PC-9 (cell line): ENCODE measurements around the gene FARS2. TPM values are rescaled to one million over a fixed set of nuclear protein-coding genes. Genes with fewer than 3 reads are reported as not detected.

Experiments used
- BruUV-seq: library from RNA; stranded (reverse); fragments of 400-500 nt; replicated peaks from 2 replicates; lab custom pipeline; 2021; lab: Mats Ljungman, UMichigan
- CTCF ChIA-PET: fragments of 300-600 bp; sonication (Branson Sonifier 250); formaldehyde crosslinking; loops from one replicate; lab custom pipeline; 2022; ENCODE audit warnings: antibody characterized with exemption; lab: Charles Lee
- POLR2A ChIA-PET: fragments of 300-600 bp; sonication (Branson Sonifier 250); formaldehyde crosslinking; loops from one replicate; lab custom pipeline; 2022; ENCODE audit warnings: antibody characterized with exemption; ENCODE audit not compliant: unreplicated experiment; lab: Charles Lee
- DNase-seq, 2 experiments: peaks; one replicate each; pipeline versions ENCODE4 v3.0.0 to v3.0.0-alpha.2; 2015 to 2022; ENCODE audit warnings: mixed read lengths in 1 of 2
- H2AFZ ChIP-seq: fragments of 200-600 bp; sonication (generic); 2 replicates; pipeline ENCODE4 v1.8.1; 2017; ENCODE audit warnings: antibody characterized with exemption
- H3F3A ChIP-seq: fragments of 200-600 bp; sonication (generic); 2 replicates; pipeline ENCODE4 v1.8.1; 2017; ENCODE audit warnings: antibody characterized with exemption, mild to moderate bottlenecking, low read depth; ENCODE audit not compliant: insufficient read depth
- H3K27ac ChIP-seq: fragments of 200-600 bp; sonication (generic); 2 replicates; pipeline ENCODE4 v1.6.1; 2016; ENCODE audit warnings: mixed run types
- H3K27me3 ChIP-seq: fragments of 200-600 bp; sonication (generic); 2 replicates; pipeline ENCODE4 v1.6.1; 2016; ENCODE audit warnings: low read depth, mixed run types; ENCODE audit not compliant: insufficient read depth
- H3K36me3 ChIP-seq: fragments of 200-600 bp; sonication (generic); 2 replicates; pipeline ENCODE4 v1.6.1; 2016; ENCODE audit warnings: low read depth, mixed run types
- H3K4me1 ChIP-seq: fragments of 200-600 bp; sonication (generic); replicated peaks from 2 replicates; pipeline ENCODE4 v1.6.1; 2016; ENCODE audit warnings: mixed run types; ENCODE audit not compliant: insufficient read depth
- H3K4me2 ChIP-seq: fragments of 200-600 bp; sonication (generic); 2 replicates; pipeline ENCODE4 v1.6.1; 2017; ENCODE audit warnings: mixed run types
- H3K4me3 ChIP-seq: fragments of 200-600 bp; sonication (generic); 2 replicates; pipeline ENCODE4 v1.6.1; 2016; ENCODE audit warnings: mixed run types
- H3K79me2 ChIP-seq: fragments of 200-600 bp; sonication (generic); 2 replicates; pipeline ENCODE4 v1.6.1; 2017; ENCODE audit warnings: low read depth, mixed run types
- H3K9me2 ChIP-seq: fragments of 200-600 bp; sonication (generic); 2 replicates; pipeline ENCODE4 v1.8.1; 2017; ENCODE audit warnings: mild to moderate bottlenecking; ENCODE audit not compliant: insufficient read depth
- H3K9me3 ChIP-seq: fragments of 200-600 bp; sonication (generic); 2 replicates; pipeline ENCODE4 v1.8.1; 2016; ENCODE audit warnings: low read depth; ENCODE audit not compliant: insufficient read depth
- H4K20me1 ChIP-seq: fragments of 200-600 bp; sonication (generic); 2 replicates; pipeline ENCODE4 v1.8.1; 2017; ENCODE audit not compliant: insufficient read depth
- EZH2 ChIP-seq: fragments of 200-600 bp; sonication (generic); IDR thresholded peaks from 2 replicates; pipeline ENCODE4 v1.8.0; 2017; ENCODE audit warnings: antibody characterized with exemption, low read depth
- intact Hi-C: fragments of 100-400 bp; cut with micrococcal nuclease; formaldehyde crosslinking; loops from one replicate; pipeline ENCODE4 v1.10.0; 2022; ENCODE audit not compliant: unreplicated experiment
- total RNA-seq: library from RNA; stranded (reverse); gene quantifications from 2 replicates; pipeline ENCODE4 v1.2.3, GENCODE V29; 2021
- TF ChIP-seq, protein P1 (sequence below): fragments of 200-600 bp; sonication (generic); conservative IDR thresholded peaks from 2 replicates; pipeline ENCODE4 v1.6.1; 2017; ENCODE audit warnings: mixed run types, antibody characterized with exemption, mild to moderate bottlenecking, moderate library complexity

Gene FARS2
- total RNA-seq, 1 experiment from 2014 or later, result 26.7 TPM

GRCh38 chr6:5302220-5302946 lies 41.1 kb downstream of the FARS2 start:
- ChIA-PET POLR2A (no interaction called here), CTCF (no interaction called here)
- intact Hi-C loops, result no loop called here
- Histone ChIP-seq H3K9me2 (no peaks in the 10 kb centered on the region), H3K4me2 (no peak overlapping the region), H2AFZ (no peak overlapping the region), H3K36me3 (no peaks in the 10 kb centered on the region), H3K27me3 (no peaks in the 10 kb centered on the region), H3K27ac (no peak overlapping the region), H4K20me1 (no peaks in the 10 kb centered on the region), H3K4me3 (no peak overlapping the region), H3F3A (no peaks in the 10 kb centered on the region), H3K9me3 (no peaks in the 10 kb centered on the region), H3K4me1 (no peaks in the 10 kb centered on the region), H3K79me2 (no peaks in the 10 kb centered on the region)
- TF ChIP-seq, protein P1, sequence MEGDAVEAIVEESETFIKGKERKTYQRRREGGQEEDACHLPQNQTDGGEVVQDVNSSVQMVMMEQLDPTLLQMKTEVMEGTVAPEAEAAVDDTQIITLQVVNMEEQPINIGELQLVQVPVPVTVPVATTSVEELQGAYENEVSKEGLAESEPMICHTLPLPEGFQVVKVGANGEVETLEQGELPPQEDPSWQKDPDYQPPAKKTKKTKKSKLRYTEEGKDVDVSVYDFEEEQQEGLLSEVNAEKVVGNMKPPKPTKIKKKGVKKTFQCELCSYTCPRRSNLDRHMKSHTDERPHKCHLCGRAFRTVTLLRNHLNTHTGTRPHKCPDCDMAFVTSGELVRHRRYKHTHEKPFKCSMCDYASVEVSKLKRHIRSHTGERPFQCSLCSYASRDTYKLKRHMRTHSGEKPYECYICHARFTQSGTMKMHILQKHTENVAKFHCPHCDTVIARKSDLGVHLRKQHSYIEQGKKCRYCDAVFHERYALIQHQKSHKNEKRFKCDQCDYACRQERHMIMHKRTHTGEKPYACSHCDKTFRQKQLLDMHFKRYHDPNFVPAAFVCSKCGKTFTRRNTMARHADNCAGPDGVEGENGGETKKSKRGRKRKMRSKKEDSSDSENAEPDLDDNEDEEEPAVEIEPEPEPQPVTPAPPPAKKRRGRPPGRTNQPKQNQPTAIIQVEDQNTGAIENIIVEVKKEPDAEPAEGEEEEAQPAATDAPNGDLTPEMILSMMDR, result no peak
- TF ChIP-seq EZH2, result no peak
- BruUV-seq, result no TSS peak
- DNase-seq, result no peak

DNA sequence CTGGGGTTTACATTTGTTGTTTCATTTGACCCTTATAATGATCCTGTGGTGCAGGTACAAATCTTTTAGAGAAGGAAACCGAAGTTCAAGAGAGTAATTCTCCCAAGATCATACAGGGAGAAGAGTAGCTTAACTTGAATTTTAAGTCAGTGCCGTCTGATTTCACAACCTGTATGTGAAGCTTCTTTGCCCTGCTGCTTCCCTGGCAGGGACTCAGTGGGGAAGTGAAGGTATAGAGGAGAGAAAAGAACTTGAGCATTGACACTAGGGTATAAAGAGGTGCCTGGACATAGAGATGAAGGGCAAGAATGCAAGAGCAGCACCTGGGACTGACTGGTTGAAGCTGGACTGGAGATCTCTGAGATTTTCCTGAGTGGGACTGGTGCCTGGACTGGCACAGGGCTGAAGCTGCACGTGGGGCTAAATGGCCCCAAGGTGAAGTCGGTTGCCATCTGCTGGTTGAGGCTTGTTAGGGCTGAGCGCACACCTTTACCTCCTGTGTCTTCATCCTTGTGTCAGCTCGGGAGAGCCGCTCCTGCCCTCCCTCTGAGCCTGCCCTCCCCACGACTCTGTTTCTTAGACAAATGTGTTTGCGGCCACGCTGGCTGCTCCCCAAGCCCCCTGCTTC lies 41.8 kb downstream of the FARS2 start:
- CTCF ChIA-PET, result no interaction called here
- no peak overlapping the region for H3K4me3 ChIP-seq
- no peaks in the 10 kb centered on the region for H3K79me2 ChIP-seq

DNA sequence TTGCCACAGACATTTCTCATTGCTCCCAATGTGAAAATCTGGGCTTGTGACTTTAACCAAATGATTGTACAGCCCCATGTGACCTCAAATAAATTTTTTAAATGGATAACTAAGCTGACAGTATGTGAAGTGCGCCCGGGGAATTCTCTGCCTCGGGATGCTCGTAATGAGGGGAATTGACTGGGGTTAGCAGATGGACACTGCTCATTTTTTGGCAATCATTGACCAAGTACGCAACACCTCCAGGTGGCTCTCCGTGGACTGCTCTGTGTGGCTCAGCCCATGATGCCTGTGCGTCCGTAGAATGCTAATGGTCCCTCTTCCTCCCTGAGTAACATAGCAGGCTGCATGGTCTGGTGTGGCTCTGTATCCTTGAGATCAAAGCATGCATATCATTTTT lies 42.4 kb downstream of the FARS2 start:
- Histone ChIP-seq H3K4me2 (no peak overlapping the region), H3K9me2 (no peaks in the 10 kb centered on the region), H2AFZ (no peak overlapping the region), H3K27ac (no peak overlapping the region), H3K4me3 (no peak overlapping the region), H3K79me2 (no peaks in the 10 kb centered on the region), H4K20me1 (no peaks in the 10 kb centered on the region), H3F3A (no peaks in the 10 kb centered on the region), H3K4me1 (no peaks in the 10 kb centered on the region), H3K36me3 (no peaks in the 10 kb centered on the region), H3K27me3 (no peaks in the 10 kb centered on the region), H3K9me3 (no peaks in the 10 kb centered on the region)
- BruUV-seq, result no TSS peak
- TF ChIP-seq, protein P1, result no peak
- no peak for TF ChIP-seq EZH2
- no peak for DNase-seq
- ChIA-PET CTCF (no interaction called here), POLR2A (interaction anchor here (0.6 kb wide), 1 partner anchor 1644 kb away, joined by 3 read pairs; no protein-coding TSS in a partner anchor)
- intact Hi-C loops, result loop anchor here (1.0 kb wide), 1 partner anchor 160 kb away; no protein-coding TSS in a partner anchor

More for the DNA sequence above, 41.8 kb downstream of the FARS2 start:
- H2AFZ ChIP-seq, result no peak overlapping the region
- H3K4me1 ChIP-seq, result no peaks in the 10 kb centered on the region
- no peaks in the 10 kb centered on the region for H3K36me3 ChIP-seq
- no peaks in the 10 kb centered on the region for H3F3A ChIP-seq
- H4K20me1 ChIP-seq, result no peaks in the 10 kb centered on the region
- no peak overlapping the region for H3K4me2 ChIP-seq
- no peaks in the 10 kb centered on the region for H3K27me3 ChIP-seq
- no peak for TF ChIP-seq EZH2
- TF ChIP-seq, protein P1, result no peak
- no peaks in the 10 kb centered on the region for H3K9me3 ChIP-seq
- no peaks in the 10 kb centered on the region for H3K9me2 ChIP-seq
- peak in 1 of 2 experiments; percentile 23 for DNase-seq
- H3K27ac ChIP-seq, result no peak overlapping the region
- no TSS peak for BruUV-seq
- intact Hi-C loops, result loop anchor here (1.0 kb wide), 1 partner anchor 160 kb away; no protein-coding TSS in a partner anchor
- POLR2A ChIA-PET, result interaction anchor here (0.6 kb wide), 1 partner anchor 1645 kb away, joined by 3 read pairs; no protein-coding TSS in a partner anchor
